Neural progenitor cell (in vitro differentiated cells): ENCODE results near the gene VAV1. TPM values are rescaled to one million over a fixed set of nuclear protein-coding genes. Genes with fewer than 3 reads are reported as not detected.

ENCODE experiments used
- DNase-seq: peaks from one replicate; pipeline ENCODE4 v3.0.0-alpha.2; 2016; ENCODE audit warnings: low spot score
- H2AFZ ChIP-seq: fragments of 200-600 bp; sonication (generic); replicated peaks from 2 replicates; pipeline ENCODE4 v1.6.1; 2016; ENCODE audit warnings: antibody characterized with exemption
- H3F3A ChIP-seq: fragments of 200-600 bp; sonication (generic); 2 replicates; pipeline ENCODE4 v1.6.1; 2016; ENCODE audit warnings: antibody characterized with exemption, low read depth
- H3K27ac ChIP-seq: fragments of 200-600 bp; sonication (generic); 2 replicates; pipeline ENCODE4 v1.5.1; 2016; ENCODE audit warnings: mild to moderate bottlenecking
- H3K27me3 ChIP-seq: fragments of 200-600 bp; sonication (generic); 2 replicates; pipeline ENCODE4 v1.6.1; 2016; ENCODE audit warnings: mild to moderate bottlenecking, moderate library complexity
- H3K36me3 ChIP-seq: fragments of 200-600 bp; sonication (generic); 2 replicates; pipeline ENCODE4 v1.5.1; 2016
- H3K4me1 ChIP-seq: fragments of 200-600 bp; sonication (generic); 2 replicates; pipeline ENCODE4 v1.6.1; 2016; ENCODE audit warnings: mixed run types
- H3K4me2 ChIP-seq: fragments of 200-600 bp; sonication (generic); 2 replicates; pipeline ENCODE4 v1.6.1; 2016
- H3K4me3 ChIP-seq: fragments of 200-600 bp; sonication (generic); 2 replicates; pipeline ENCODE4 v1.5.1; 2016
- H3K79me2 ChIP-seq: fragments of 200-600 bp; sonication (generic); 2 replicates; pipeline ENCODE4 v1.6.1; 2016; ENCODE audit warnings: low read depth
- H3K9ac ChIP-seq: fragments of 200-600 bp; sonication (generic); 2 replicates; pipeline ENCODE4 v1.6.1; 2016
- H3K9me3 ChIP-seq: fragments of 200-600 bp; sonication (generic); 2 replicates; pipeline ENCODE4 v1.5.1; 2016; ENCODE audit warnings: low read depth
- H4K20me1 ChIP-seq: fragments of 200-600 bp; sonication (generic); 2 replicates; pipeline ENCODE4 v1.6.1; 2016; ENCODE audit warnings: low read depth
- H3K27ac Mint-ChIP-seq: 3 replicates; pipeline ENCODE4 v1.8.0; 2021; ENCODE audit warnings: mixed read lengths
- H3K27me3 Mint-ChIP-seq: 2 replicates; pipeline ENCODE4 v1.8.0; 2022; ENCODE audit warnings: low read depth, mild to moderate bottlenecking, inconsistent platforms, moderate library complexity, mixed read lengths; ENCODE audit not compliant: insufficient read depth
- H3K36me3 Mint-ChIP-seq: 3 replicates; pipeline ENCODE4 v1.8.0; 2021; ENCODE audit warnings: mixed read lengths
- H3K4me1 Mint-ChIP-seq: 3 replicates; pipeline ENCODE4 v1.8.0; 2021; ENCODE audit warnings: mixed read lengths
- H3K4me3 Mint-ChIP-seq: 3 replicates; pipeline ENCODE4 v1.8.0; 2021; ENCODE audit warnings: mild to moderate bottlenecking, moderate library complexity, mixed read lengths
- H3K9me3 Mint-ChIP-seq: 3 replicates; pipeline ENCODE4 v1.8.0; 2020; ENCODE audit warnings: mixed read lengths
- EZH2 ChIP-seq: fragments of 200-600 bp; sonication (generic); IDR thresholded peaks from 2 replicates; pipeline ENCODE4 v1.6.1; 2017; ENCODE audit warnings: antibody characterized with exemption, mild to moderate bottlenecking, moderate library complexity
- EZH2phosphoT487 ChIP-seq: fragments of 200-600 bp; sonication (generic); IDR thresholded peaks from 2 replicates; pipeline ENCODE4 v1.6.1; 2017; ENCODE audit warnings: antibody characterized with exemption
- microRNA-seq: library from miRNA; unstranded; fragments of <30 nt; microRNA quantifications from one replicate; pipeline ENCODE4, GENCODE V29; 2016
- total RNA-seq: library from RNA; depleted of rRNA; stranded (reverse); fragments of >200 nt; gene quantifications from 2 replicates; pipeline ENCODE4 v1.2.3, GENCODE V29; 2015; ENCODE audit warnings: low replicate concordance
- TF ChIP-seq, protein P1 (sequence below): fragments of 200-600 bp; sonication (generic); IDR thresholded peaks from 2 replicates; pipeline ENCODE4 v1.5.1; 2017; ENCODE audit warnings: antibody characterized with exemption, mild to moderate bottlenecking

Gene VAV1
- total RNA-seq, 1 donor from 2014 or later = not detected

DNA sequence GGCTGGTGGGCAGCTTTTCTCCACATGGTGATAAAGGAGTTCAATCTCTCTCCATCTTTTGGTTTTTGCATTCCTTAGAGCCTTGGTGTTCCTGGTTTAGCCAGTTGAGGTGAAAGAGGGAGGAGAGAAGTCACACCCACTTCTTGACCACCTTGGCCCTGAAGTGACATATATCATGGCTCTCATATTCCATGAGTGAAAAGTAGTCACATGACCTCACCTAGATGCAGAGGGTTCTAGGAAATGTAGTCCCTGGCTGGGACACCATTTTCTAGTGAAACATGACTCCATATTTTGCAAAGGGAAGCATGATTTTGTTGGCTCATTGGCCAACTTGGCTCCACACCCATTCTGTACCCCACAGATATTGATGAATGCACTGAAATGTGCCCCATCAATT, 130.9 kb downstream of the VAV1 start:
- H3K79me2 ChIP-seq = no peaks in the 10 kb centered on the region
- no peak overlapping the region for H3K27ac ChIP-seq
- no peaks in the 10 kb centered on the region for H3F3A ChIP-seq
- no peak for DNase-seq
- H3K36me3 ChIP-seq = no peaks in the 10 kb centered on the region
- Mint-ChIP-seq H3K4me3 (no peak overlapping the region), H3K27ac (no peak overlapping the region), H3K27me3 (peaks cover 2% of the 10 kb centered on the region), H3K36me3 (no peaks in the 10 kb centered on the region), H3K4me1 (no peaks in the 10 kb centered on the region), H3K9me3 (peaks cover 33% of the 10 kb centered on the region)
- H3K4me2 ChIP-seq = no peak overlapping the region
- no peaks in the 10 kb centered on the region for H4K20me1 ChIP-seq
- no peaks in the 10 kb centered on the region for H3K27me3 ChIP-seq
- H3K9me3 ChIP-seq = peaks cover 13% of the 10 kb centered on the region
- H3K4me3 ChIP-seq = no peak overlapping the region
- H2AFZ ChIP-seq = no peak overlapping the region
- TF ChIP-seq EZH2 = no peak
- no peak for TF ChIP-seq EZH2phosphoT487
- TF ChIP-seq, protein P1, sequence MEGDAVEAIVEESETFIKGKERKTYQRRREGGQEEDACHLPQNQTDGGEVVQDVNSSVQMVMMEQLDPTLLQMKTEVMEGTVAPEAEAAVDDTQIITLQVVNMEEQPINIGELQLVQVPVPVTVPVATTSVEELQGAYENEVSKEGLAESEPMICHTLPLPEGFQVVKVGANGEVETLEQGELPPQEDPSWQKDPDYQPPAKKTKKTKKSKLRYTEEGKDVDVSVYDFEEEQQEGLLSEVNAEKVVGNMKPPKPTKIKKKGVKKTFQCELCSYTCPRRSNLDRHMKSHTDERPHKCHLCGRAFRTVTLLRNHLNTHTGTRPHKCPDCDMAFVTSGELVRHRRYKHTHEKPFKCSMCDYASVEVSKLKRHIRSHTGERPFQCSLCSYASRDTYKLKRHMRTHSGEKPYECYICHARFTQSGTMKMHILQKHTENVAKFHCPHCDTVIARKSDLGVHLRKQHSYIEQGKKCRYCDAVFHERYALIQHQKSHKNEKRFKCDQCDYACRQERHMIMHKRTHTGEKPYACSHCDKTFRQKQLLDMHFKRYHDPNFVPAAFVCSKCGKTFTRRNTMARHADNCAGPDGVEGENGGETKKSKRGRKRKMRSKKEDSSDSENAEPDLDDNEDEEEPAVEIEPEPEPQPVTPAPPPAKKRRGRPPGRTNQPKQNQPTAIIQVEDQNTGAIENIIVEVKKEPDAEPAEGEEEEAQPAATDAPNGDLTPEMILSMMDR = no peak
- no peaks in the 10 kb centered on the region for H3K4me1 ChIP-seq
- H3K9ac ChIP-seq = no peak overlapping the region

DNA sequence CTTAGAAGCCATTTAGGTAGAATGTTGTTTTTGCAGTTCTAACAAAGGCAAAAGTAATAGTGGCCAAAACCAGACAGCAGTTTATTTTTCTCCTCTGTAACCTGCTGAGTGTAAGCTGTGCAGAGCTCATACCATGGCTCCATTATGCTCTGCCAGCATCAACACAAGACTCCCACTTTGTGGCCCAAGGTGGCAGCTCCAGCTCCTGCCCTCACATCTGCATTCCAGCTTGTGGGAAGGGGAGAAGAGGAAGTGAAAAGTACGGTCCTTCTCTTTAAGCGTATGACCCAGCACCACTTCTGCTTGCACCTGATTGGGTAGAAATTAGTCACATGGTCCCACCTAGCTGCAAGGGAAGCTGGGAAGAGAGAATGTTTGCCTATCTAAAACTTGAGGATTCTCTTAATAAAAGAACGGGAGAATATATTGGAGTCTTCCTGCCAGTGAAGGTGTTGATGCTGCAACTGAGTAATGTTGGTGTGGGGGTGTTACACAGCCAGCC, 134.1 kb downstream of the VAV1 start:
- no peaks in the 10 kb centered on the region for H4K20me1 ChIP-seq
- H3K4me1 Mint-ChIP-seq = no peaks in the 10 kb centered on the region
- peaks cover 3% of the 10 kb centered on the region for H3F3A ChIP-seq
- peaks cover 4% of the 10 kb centered on the region for H3K27me3 Mint-ChIP-seq
- H3K27me3 ChIP-seq = no peaks in the 10 kb centered on the region
- no peak overlapping the region for H3K4me3 ChIP-seq
- peaks cover 32% of the 10 kb centered on the region for H3K9me3 Mint-ChIP-seq
- no peaks in the 10 kb centered on the region for H3K36me3 Mint-ChIP-seq
- H3K79me2 ChIP-seq = no peaks in the 10 kb centered on the region
- no peak overlapping the region for H3K27ac ChIP-seq
- no peak overlapping the region for H3K4me3 Mint-ChIP-seq
- no peak overlapping the region for H3K4me2 ChIP-seq
- H3K9me3 ChIP-seq = peaks cover 15% of the 10 kb centered on the region
- H3K36me3 ChIP-seq = no peaks in the 10 kb centered on the region
- no peaks in the 10 kb centered on the region for H3K4me1 ChIP-seq
- H3K9ac ChIP-seq = no peak overlapping the region
- no peak overlapping the region for H2AFZ ChIP-seq
- no peak for DNase-seq
- TF ChIP-seq EZH2phosphoT487 = no peak
- TF ChIP-seq, protein P1 = no peak
- no peak for TF ChIP-seq EZH2
- no peak overlapping the region for H3K27ac Mint-ChIP-seq

Small RNAs within 50 kb of the gene (microRNA-seq; reads per million reads assigned to microRNA genes)
- not detected for gene MIR6791

Other genes with a start within 250 kb of the VAV1 start
- gene TNFSF9, start 241.7 kb upstream of the VAV1 start, total RNA-seq = 0.28 and 1.7 TPM in 2 replicates
- 1.2 TPM in 1 of 2 replicates, not detected in the other for gene CD70, start 181.6 kb upstream of the VAV1 start, total RNA-seq
- not detected in 2 replicates for gene TNFSF14, start 102.5 kb upstream of the VAV1 start, total RNA-seq
- 0.25 and 1.5 TPM in 2 replicates for gene C3, start 52.1 kb upstream of the VAV1 start, total RNA-seq
- gene GPR108, start 35.1 kb upstream of the VAV1 start, total RNA-seq = 38.3 and 55.3 TPM in 2 replicates
- 53.0 and 57.2 TPM in 2 replicates for gene TRIP10, start 33.0 kb upstream of the VAV1 start, total RNA-seq
- gene SH2D3A, start 5.3 kb upstream of the VAV1 start, total RNA-seq = 0.65 and 1.5 TPM in 2 replicates
- not detected in 2 replicates for gene ADGRE1, start 114.9 kb downstream of the VAV1 start, total RNA-seq
- not detected in 2 replicates for gene MBD3L2B, start 248.7 kb downstream of the VAV1 start, total RNA-seq